GM12878 (cell line): ENCODE measurements around the gene SETBP1. TPM values are rescaled to one million over a fixed set of nuclear protein-coding genes. Genes with fewer than 3 reads are reported as not detected.

Experiments
- ATAC-seq: fragments of 200-7000 bp; cut with Tn5 transposase; 3 replicates; pipeline ENCODE4 v1.9.1; 2020; ENCODE audit warnings: mild to moderate bottlenecking, moderate library complexity
- BruUV-seq: library from RNA; stranded (reverse); fragments of 400-500 nt; replicated peaks from 2 replicates; lab custom pipeline; 2021; lab: Mats Ljungman, UMichigan
- CTCF ChIA-PET: fragments of 300-600 bp; sonication (Branson Sonifier 250); formaldehyde crosslinking; extraction: SDS; loops from one replicate; lab custom pipeline; 2021; ENCODE audit warnings: inconsistent platforms; lab: Yijun Ruan, JAX
- POLR2A ChIA-PET: fragments of 350-600 bp; formaldehyde crosslinking; extraction: SDS; loops from one replicate; lab custom pipeline; 2021; ENCODE audit warnings: inconsistent platforms; lab: Charles Lee
- RAD21 ChIA-PET: fragments of 300-600 bp; sonication (Branson Sonifier 250); formaldehyde crosslinking; loops from one replicate; lab custom pipeline; 2023; ENCODE audit warnings: antibody characterized with exemption; ENCODE audit not compliant: unreplicated experiment; lab: Charles Lee
- SMC1A ChIA-PET: fragments of 300-600 bp; sonication (Branson Sonifier 250); formaldehyde crosslinking; loops from one replicate; lab custom pipeline; 2023; ENCODE audit not compliant: unreplicated experiment, uncharacterized antibody; lab: Charles Lee
- DNase-seq: peaks from one replicate; pipeline ENCODE4 v3.0.0-alpha.2; 2011; ENCODE audit warnings: low read depth, low spot score
- FAIRE-seq: peaks from 3 replicates; lab custom pipeline; 2011; peaks lifted over from hg19 to GRCh38; lab: Jason Lieb, UNC
- H2AFZ ChIP-seq: 2 replicates; pipeline ENCODE4 v1.6.0; 2011; ENCODE audit warnings: low read depth, low read length, control low read depth; ENCODE audit not compliant: control insufficient read depth
- H3K27ac ChIP-seq: 2 replicates; pipeline ENCODE4 v1.5.1; 2011; ENCODE audit warnings: control low read depth; ENCODE audit not compliant: control insufficient read depth, insufficient read depth
- H3K27me3 ChIP-seq, 2 experiments: replicated peaks in 1 of 2; 2 replicates each; pipeline versions ENCODE4 v1.6.0 to v1.6.1; 2011; ENCODE audit warnings: low read length in 1 of 2; ENCODE audit not compliant: control insufficient read depth in 2 of 2, insufficient read depth in 2 of 2
- H3K36me3 ChIP-seq, 2 experiments: 2 replicates each; pipeline ENCODE4 v1.5.1; 2011; ENCODE audit warnings: low read length in 1 of 2; ENCODE audit not compliant: control insufficient read depth in 2 of 2, insufficient read depth in 2 of 2
- H3K4me1 ChIP-seq: 2 replicates; pipeline ENCODE4 v1.6.1; 2011; ENCODE audit warnings: mild to moderate bottlenecking, low read length, moderate library complexity, mixed read lengths; ENCODE audit not compliant: control insufficient read depth, insufficient read depth
- H3K4me2 ChIP-seq: 2 replicates; pipeline ENCODE4 v1.6.0; 2011; ENCODE audit warnings: control low read depth; ENCODE audit not compliant: control insufficient read depth, insufficient read depth
- H3K4me3 ChIP-seq: fragments of 200-600 bp; sonication (generic); 2 replicates; pipeline ENCODE4 v1.5.1; 2016
- H3K79me2 ChIP-seq: 2 replicates; pipeline ENCODE4 v1.6.0; 2011; ENCODE audit warnings: low read length; ENCODE audit not compliant: control insufficient read depth, insufficient read depth
- H3K9ac ChIP-seq: 2 replicates; pipeline ENCODE4 v1.8.0; 2011; ENCODE audit warnings: low read length, control low read depth, mixed read lengths; ENCODE audit not compliant: control insufficient read depth, insufficient read depth
- H3K9me3 ChIP-seq: replicated peaks from 3 replicates; pipeline ENCODE4 v1.5.1; 2011; ENCODE audit warnings: mild to moderate bottlenecking, low read length; ENCODE audit not compliant: control insufficient read depth, insufficient read depth
- H4K20me1 ChIP-seq: 2 replicates; pipeline ENCODE4 v1.6.0; 2011; ENCODE audit not compliant: control insufficient read depth, insufficient read depth
- EED ChIP-seq: sonication (generic); IDR thresholded peaks from 2 replicates; pipeline ENCODE4 v1.6.1; 2016; ENCODE audit warnings: antibody characterized with exemption, low read depth
- FOXM1 ChIP-seq: IDR thresholded peaks from 2 replicates; pipeline ENCODE4 v1.6.1; 2012; ENCODE audit warnings: low read depth, mild to moderate bottlenecking, inconsistent platforms, low read length, moderate library complexity
- MXI1 ChIP-seq: fragments of 150-350 bp; IDR thresholded peaks from 2 replicates; pipeline ENCODE4 v1.6.1; 2011; ENCODE audit warnings: low read depth, mild to moderate bottlenecking, inconsistent platforms, low read length, improper control_type of control experiment
- MYB ChIP-seq: fragments of 150-350 bp; IDR thresholded peaks from 2 replicates; pipeline ENCODE4 v1.6.1; 2014; ENCODE audit warnings: mild to moderate bottlenecking, low read depth, low read length, borderline replicate concordance
- NRF1 ChIP-seq: conservative IDR thresholded peaks from 2 replicates; pipeline ENCODE4 v1.6.1; 2011; ENCODE audit warnings: mild to moderate bottlenecking, low read depth, low read length, improper control_type of control experiment
- RB1 ChIP-seq: fragments of 450-650 bp; formaldehyde crosslinking; IDR thresholded peaks from 2 replicates; pipeline ENCODE4 v1.6.1; 2017; ENCODE audit warnings: mild to moderate bottlenecking, borderline replicate concordance
- RCOR1 ChIP-seq: conservative IDR thresholded peaks from 2 replicates; pipeline ENCODE4 v1.6.1; 2012; ENCODE audit warnings: low read depth, low read length, improper control_type of control experiment
- YBX1 ChIP-seq: fragments of 450-650 bp; IDR thresholded peaks from 2 replicates; pipeline ENCODE4 v1.6.1; 2016; ENCODE audit warnings: antibody characterized with exemption
- ZBED1 ChIP-seq: IDR thresholded peaks from 2 replicates; pipeline ENCODE4 v1.6.1; 2016; ENCODE audit warnings: borderline replicate concordance
- WGBS: methylation state at CpG from one replicate; pipeline ENCODE4 v1.1.6; 2016; ENCODE audit warnings: low lambda C conversion rate; ENCODE audit not compliant: insufficient replicate concordance, insufficient coverage; ENCODE audit errors: missing lambda C conversion rate; 5-methylcytosine and 5-hydroxymethylcytosine counted together
- in situ Hi-C: fragments of 300-500 bp; cut with MboI; formaldehyde crosslinking; loops from 9 replicates; pipeline ENCODE4 v1.14.3; 2018; ENCODE audit warnings: mixed read lengths
- intact Hi-C: fragments of 100-400 bp; cut with micrococcal nuclease; formaldehyde crosslinking; loops from one replicate; pipeline ENCODE4 v1.14.2; 2022; ENCODE audit not compliant: unreplicated experiment
- polyA plus RNA-seq, 11 experiments: library from polyadenylated mRNA; depleted of rRNA in 4 of 11; unstranded in 6 of 11; stranded (reverse) in 5 of 11; fragments of >200 nt; fragmentation: Nextera tagmentation in 4 of 11; fragmentation: Illumina TruSeq in 1 of 11; extraction: Ambion mirVana in 4 of 11; extraction: Trizol in 1 of 11; gene quantifications; 1 replicate in 1 of 11; 2 replicates in 10 of 11; pipeline versions ENCODE4 v1.2.1 to v1.2.3, GENCODE V29; 2011 to 2016; ENCODE audit warnings: inconsistent platforms in 2 of 11, missing spikeins in 2 of 11, low read depth in 1 of 11
- total RNA-seq, 4 experiments: library from RNA; depleted of rRNA in 3 of 4; stranded (reverse); fragments of >200 nt in 3 of 4; fragmentation: Illumina TruSeq in 1 of 4; extraction: Trizol in 1 of 4; gene quantifications; 2 replicates each; pipeline versions ENCODE4 v1.2.1 to v1.2.3, GENCODE V29; 2013 to 2021
- TF ChIP-seq, protein P1 (sequence below): fragments of 450-650 bp; IDR thresholded peaks from 2 replicates; pipeline ENCODE4 v1.6.1; 2017; ENCODE audit warnings: mild to moderate bottlenecking, moderate library complexity

SETBP1 gene
- total and polyA plus RNA-seq, 10 of the 15 experiments (the other 5 are each of a cell fraction or from before 2014, with no cell fraction given), result 0.99 to 29.7 (median 8.3) TPM

DNA sequence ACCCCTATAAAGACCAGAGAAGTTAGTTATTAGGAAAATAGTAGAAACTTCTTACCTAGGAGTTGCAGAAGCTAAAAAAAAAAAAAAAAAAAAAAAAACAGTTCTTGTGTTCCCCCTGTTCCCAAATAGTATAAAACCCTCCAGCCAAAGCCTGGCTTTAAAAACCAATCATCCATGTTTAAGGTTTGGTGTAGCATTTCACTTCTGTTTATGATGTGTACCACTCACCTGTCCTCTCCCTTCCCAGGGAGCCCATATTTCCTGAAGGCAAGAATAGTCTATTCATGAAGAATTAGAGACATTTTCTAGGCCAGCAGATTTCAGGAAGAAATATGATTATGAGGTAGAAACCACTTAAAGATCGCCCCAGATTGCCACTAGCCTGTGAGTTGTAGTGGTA lies 273.6 kb downstream of the SETBP1 start:
- no peaks in the 10 kb centered on the region for H3K4me1 ChIP-seq
- intact Hi-C loops, result no loop called here
- H3K9me3 ChIP-seq, result no peaks in the 10 kb centered on the region
- ChIA-PET POLR2A (no interaction called here), CTCF (interaction anchor here (1.0 to 1.3 kb wide), 2 partner anchors 19 to 25 kb away, joined by 3 to 4 read pairs; no protein-coding TSS in a partner anchor), RAD21 (no interaction called here), SMC1A (no interaction called here)
- no peaks in the 10 kb centered on the region for H3K79me2 ChIP-seq
- no peak for ATAC-seq
- H3K36me3 ChIP-seq, result peaks cover 3 to 7% of the 10 kb centered on the region in 2 experiments; a peak in 3 of 4 replicates
- no peak overlapping the region for H3K4me3 ChIP-seq
- in situ Hi-C loops, result no loop called here
- no peaks in the 10 kb centered on the region for H4K20me1 ChIP-seq
- no peak overlapping the region for H3K9ac ChIP-seq
- no peak for FAIRE-seq
- TF ChIP-seq, protein P1, sequence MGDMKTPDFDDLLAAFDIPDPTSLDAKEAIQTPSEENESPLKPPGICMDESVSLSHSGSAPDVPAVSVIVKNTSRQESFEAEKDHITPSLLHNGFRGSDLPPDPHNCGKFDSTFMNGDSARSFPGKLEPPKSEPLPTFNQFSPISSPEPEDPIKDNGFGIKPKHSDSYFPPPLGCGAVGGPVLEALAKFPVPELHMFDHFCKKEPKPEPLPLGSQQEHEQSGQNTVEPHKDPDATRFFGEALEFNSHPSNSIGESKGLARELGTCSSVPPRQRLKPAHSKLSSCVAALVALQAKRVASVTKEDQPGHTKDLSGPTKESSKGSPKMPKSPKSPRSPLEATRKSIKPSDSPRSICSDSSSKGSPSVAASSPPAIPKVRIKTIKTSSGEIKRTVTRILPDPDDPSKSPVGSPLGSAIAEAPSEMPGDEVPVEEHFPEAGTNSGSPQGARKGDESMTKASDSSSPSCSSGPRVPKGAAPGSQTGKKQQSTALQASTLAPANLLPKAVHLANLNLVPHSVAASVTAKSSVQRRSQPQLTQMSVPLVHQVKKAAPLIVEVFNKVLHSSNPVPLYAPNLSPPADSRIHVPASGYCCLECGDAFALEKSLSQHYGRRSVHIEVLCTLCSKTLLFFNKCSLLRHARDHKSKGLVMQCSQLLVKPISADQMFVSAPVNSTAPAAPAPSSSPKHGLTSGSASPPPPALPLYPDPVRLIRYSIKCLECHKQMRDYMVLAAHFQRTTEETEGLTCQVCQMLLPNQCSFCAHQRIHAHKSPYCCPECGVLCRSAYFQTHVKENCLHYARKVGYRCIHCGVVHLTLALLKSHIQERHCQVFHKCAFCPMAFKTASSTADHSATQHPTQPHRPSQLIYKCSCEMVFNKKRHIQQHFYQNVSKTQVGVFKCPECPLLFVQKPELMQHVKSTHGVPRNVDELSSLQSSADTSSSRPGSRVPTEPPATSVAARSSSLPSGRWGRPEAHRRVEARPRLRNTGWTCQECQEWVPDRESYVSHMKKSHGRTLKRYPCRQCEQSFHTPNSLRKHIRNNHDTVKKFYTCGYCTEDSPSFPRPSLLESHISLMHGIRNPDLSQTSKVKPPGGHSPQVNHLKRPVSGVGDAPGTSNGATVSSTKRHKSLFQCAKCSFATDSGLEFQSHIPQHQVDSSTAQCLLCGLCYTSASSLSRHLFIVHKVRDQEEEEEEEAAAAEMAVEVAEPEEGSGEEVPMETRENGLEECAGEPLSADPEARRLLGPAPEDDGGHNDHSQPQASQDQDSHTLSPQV, result no peak
- TF ChIP-seq YBX1 (no peak), RB1 (no peak), MXI1 (no peak), RCOR1 (no peak), MYB (no peak), ZBED1 (no peak), FOXM1 (no peak), EED (no peak), NRF1 (no peak)
- H3K4me2 ChIP-seq, result no peak overlapping the region
- no peak overlapping the region for H3K27ac ChIP-seq
- BruUV-seq, result no TSS peak
- DNase-seq, result no peak
- H2AFZ ChIP-seq, result no peak overlapping the region
- no peaks in the 10 kb centered on the region for H3K27me3 ChIP-seq
- 0% methylated on average over 1 of the region's 1 CpG for WGBS
